ENCODE measurements around the gene PIP5K1B. TPM values are rescaled to one million over a fixed set of nuclear protein-coding genes. Genes with fewer than 3 reads are reported as not detected.

PIP5K1B gene
- total and polyA plus RNA-seq, 4 experiments from 2014 or later: 0.12 to 0.25 TPM; not detected in 2

DNA sequence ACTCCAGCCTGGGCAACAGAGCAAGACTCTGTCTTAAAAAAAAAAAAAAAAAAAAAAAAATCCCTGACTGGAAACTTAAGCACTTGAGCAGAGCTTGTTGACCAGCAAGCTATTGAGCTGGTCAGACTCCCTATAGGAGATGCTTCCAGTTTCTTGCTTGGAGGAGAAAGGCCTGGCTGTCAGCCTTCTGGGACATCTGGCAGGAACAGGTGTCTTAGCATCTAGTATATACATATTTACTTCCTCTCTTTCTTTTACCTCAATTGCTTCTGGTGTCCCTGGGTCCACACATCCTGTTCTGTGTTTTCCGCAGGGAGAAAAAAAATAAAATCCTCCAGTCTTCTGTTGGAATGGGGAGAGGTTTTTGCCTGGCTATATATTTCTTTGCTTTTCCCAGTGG is 248.7 kb downstream of the PIP5K1B start:
- Histone ChIP-seq H3K27ac (ENCODE audit: low read depth, low read length) (no peak overlapping the region), H3K36me3 (ENCODE audit: insufficient read depth, low read length) (no peaks in the 10 kb centered on the region), H3K4me1 (ENCODE audit: insufficient read depth, low read length) (peaks cover 10% of the 10 kb centered on the region), H3K27me3 (ENCODE audit: insufficient read depth, low read length) (no peaks in the 10 kb centered on the region), H3K9me3 (ENCODE audit: control insufficient read depth in 1 of 2, low read length in 2 of 2) (no peaks in the 10 kb centered on the region), H3K4me3 (ENCODE audit: low read length in 2 of 2) (no peak overlapping the region)
- Mint-ChIP-seq H3K27me3 (peaks cover 4 to 7% of the 10 kb centered on the region in 2 donors), H3K4me1 (peaks cover 0 to 7% (median 3%) of the 10 kb centered on the region in 4 donors), H3K27ac (no peak overlapping the region), H3K36me3 (peaks cover 0 to 5% of the 10 kb centered on the region in 2 donors), H3K9me3 (peaks cover 0 to 6% (median 0%) of the 10 kb centered on the region in 8 donors), H3K4me3 (no peak overlapping the region)
- CTCF ChIA-PET (ENCODE audit: partially characterized antibody): interaction anchor here (0.8 to 1.0 kb wide), 3 partner anchors 11 to 46 kb away, joined by 3 to 4 read pairs (median 3); no protein-coding TSS in a partner anchor
- POLR2A ChIA-PET (ENCODE audit: partially characterized antibody): interaction anchor here (0.6 kb wide), 1 partner anchor 106 kb away, joined by 3 read pairs; no protein-coding TSS in a partner anchor
- intact Hi-C loops (cut with micrococcal nuclease): no loop called here
- DNase-seq: no peak

DNA sequence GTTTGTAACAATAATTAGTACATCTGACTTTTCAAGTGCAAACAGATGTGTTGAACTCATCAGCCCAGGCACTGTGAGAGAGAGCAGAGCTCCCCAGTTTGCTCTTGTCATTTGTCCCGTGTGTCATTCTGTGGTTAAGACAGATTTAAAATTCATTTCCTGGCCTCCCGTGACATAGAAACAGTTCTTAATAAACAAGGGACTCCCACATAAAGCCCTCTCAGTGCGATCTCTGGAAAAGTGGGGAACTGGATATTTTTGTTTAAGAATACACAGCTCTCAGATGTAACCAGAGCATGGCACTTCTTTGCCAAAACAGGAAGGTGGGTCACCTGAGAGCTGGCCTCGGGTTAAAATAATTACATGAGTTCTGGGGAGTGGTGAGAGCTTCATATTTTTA is 250.3 kb downstream of the PIP5K1B start:
- Histone ChIP-seq H3K27ac (ENCODE audit: low read depth, low read length) (no peak overlapping the region), H3K9me3 (ENCODE audit: control insufficient read depth in 1 of 2, low read length in 2 of 2) (no peaks in the 10 kb centered on the region), H3K27me3 (ENCODE audit: insufficient read depth, low read length) (no peaks in the 10 kb centered on the region), H3K4me1 (ENCODE audit: insufficient read depth, low read length) (peaks cover 10% of the 10 kb centered on the region), H3K4me3 (ENCODE audit: low read length in 2 of 2) (no peak overlapping the region), H3K36me3 (ENCODE audit: insufficient read depth, low read length) (no peaks in the 10 kb centered on the region)
- Mint-ChIP-seq H3K27ac (no peak overlapping the region), H3K4me1 (peaks cover 0 to 7% (median 3%) of the 10 kb centered on the region in 4 donors), H3K9me3 (peaks cover 0 to 6% (median 0%) of the 10 kb centered on the region in 8 donors), H3K27me3 (peaks cover 2 to 5% of the 10 kb centered on the region in 2 donors), H3K36me3 (peaks cover 0 to 5% of the 10 kb centered on the region in 2 donors), H3K4me3 (peak overlapping the region in 1 of 8 donors; percentile 7)
- intact Hi-C loops (cut with micrococcal nuclease): no loop called here
- DNase-seq: peak in 1 of 5 donors; percentile 2
- ChIA-PET CTCF (ENCODE audit: partially characterized antibody) (interaction anchor here (1.0 to 1.3 kb wide), 2 partner anchors 10 to 19 kb away, joined by 3 to 4 read pairs; no protein-coding TSS in a partner anchor), POLR2A (ENCODE audit: partially characterized antibody) (no interaction called here)

DNA sequence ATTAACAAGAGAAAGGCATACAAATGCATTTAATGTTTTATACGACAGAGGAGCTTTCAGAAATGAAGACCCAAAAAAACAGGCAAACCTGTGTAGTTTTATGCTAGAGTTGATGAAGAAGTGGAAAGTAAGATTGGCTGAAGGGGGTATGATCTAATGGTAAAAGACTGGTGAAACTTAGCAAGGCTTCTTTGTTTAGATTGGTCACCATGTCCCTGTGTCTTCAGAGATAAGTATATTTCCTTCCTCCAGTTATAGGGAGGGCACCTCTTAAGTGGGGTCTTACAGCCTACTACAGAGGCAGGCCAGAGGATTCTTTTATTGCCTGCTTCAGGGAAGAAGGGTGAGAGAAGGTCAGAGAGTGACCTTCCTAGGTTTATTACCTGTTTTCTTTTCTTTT is 252.4 kb downstream of the PIP5K1B start:
- Histone ChIP-seq H3K4me3 (ENCODE audit: low read length in 2 of 2) (no peak overlapping the region), H3K9me3 (ENCODE audit: control insufficient read depth in 1 of 2, low read length in 2 of 2) (no peaks in the 10 kb centered on the region), H3K4me1 (ENCODE audit: insufficient read depth, low read length) (peaks cover 10% of the 10 kb centered on the region), H3K27me3 (ENCODE audit: insufficient read depth, low read length) (no peaks in the 10 kb centered on the region), H3K27ac (ENCODE audit: low read depth, low read length) (no peak overlapping the region), H3K36me3 (ENCODE audit: insufficient read depth, low read length) (no peaks in the 10 kb centered on the region)
- ChIA-PET CTCF (ENCODE audit: partially characterized antibody) (no interaction called here), POLR2A (ENCODE audit: partially characterized antibody) (no interaction called here)
- Mint-ChIP-seq H3K4me3 (no peak overlapping the region), H3K9me3 (peaks cover 0 to 6% (median 0%) of the 10 kb centered on the region in 8 donors), H3K27ac (no peak overlapping the region), H3K27me3 (peaks cover 4 to 8% of the 10 kb centered on the region in 2 donors), H3K4me1 (peaks cover 0 to 7% (median 3%) of the 10 kb centered on the region in 4 donors), H3K36me3 (peaks cover 0 to 5% of the 10 kb centered on the region in 2 donors)
- intact Hi-C loops (cut with micrococcal nuclease): no loop called here
- no peak for DNase-seq

DNA sequence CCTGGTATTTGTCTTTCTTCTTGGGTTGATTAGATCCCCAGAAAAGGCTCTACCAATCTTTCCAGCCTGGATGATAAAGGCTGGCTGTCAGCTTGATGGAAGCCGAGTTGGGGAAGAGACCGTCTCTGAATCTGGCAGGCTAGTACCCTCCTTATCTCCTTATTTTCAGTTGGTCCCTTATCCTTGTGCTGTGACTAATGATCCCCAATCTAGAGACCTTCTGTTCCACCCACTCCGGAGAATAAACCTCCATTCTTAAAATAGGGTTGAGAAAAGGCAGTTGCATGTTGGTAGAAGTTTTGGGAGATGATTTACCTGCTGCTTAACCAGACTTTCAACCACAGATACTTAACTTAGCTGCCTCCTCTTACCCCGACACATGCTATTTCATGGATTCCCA is 256.5 kb downstream of the PIP5K1B start:
- H3K27me3 Mint-ChIP-seq: peaks cover 2 to 8% of the 10 kb centered on the region in 2 donors
- CTCF ChIA-PET (ENCODE audit: partially characterized antibody): no interaction called here

DNA sequence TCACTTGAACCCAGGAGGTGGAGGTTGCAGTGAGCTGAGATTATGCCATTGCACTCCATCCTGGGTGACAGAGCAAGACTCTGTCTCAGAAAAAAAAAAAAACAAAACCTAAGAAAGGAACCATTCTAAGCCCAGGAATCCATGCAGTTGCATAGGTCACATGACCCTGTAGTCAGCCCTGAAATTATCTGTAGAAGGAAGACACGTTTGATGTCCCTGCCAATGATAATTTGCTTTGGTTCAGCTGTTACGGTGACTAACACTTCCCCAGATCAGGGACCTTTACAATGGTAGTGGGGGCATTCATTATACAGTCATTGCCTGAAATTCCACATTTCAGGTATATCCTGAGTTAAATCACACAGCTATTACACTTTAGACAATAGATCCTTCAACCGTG is 258.4 kb downstream of the PIP5K1B start:
- H3K36me3 Mint-ChIP-seq: no peaks in the 10 kb centered on the region

More for the DNA sequence above, 256.5 kb downstream of the PIP5K1B start:
- Histone ChIP-seq H3K9me3 (ENCODE audit: control insufficient read depth in 1 of 2, low read length in 2 of 2) (no peaks in the 10 kb centered on the region), H3K27me3 (ENCODE audit: insufficient read depth, low read length) (no peaks in the 10 kb centered on the region), H3K27ac (ENCODE audit: low read depth, low read length) (no peak overlapping the region), H3K4me3 (ENCODE audit: low read length in 2 of 2) (no peak overlapping the region), H3K4me1 (ENCODE audit: insufficient read depth, low read length) (no peaks in the 10 kb centered on the region), H3K36me3 (ENCODE audit: insufficient read depth, low read length) (no peaks in the 10 kb centered on the region)
- Mint-ChIP-seq H3K36me3 (peaks cover 0 to 3% of the 10 kb centered on the region in 2 donors), H3K27ac (no peak overlapping the region), H3K4me3 (no peak overlapping the region), H3K9me3 (peaks cover 0 to 6% (median 0%) of the 10 kb centered on the region in 8 donors), H3K4me1 (no peaks in the 10 kb centered on the region)
- intact Hi-C loops (cut with micrococcal nuclease): no loop called here
- POLR2A ChIA-PET (ENCODE audit: partially characterized antibody): no interaction called here
- DNase-seq: no peak

DNA sequence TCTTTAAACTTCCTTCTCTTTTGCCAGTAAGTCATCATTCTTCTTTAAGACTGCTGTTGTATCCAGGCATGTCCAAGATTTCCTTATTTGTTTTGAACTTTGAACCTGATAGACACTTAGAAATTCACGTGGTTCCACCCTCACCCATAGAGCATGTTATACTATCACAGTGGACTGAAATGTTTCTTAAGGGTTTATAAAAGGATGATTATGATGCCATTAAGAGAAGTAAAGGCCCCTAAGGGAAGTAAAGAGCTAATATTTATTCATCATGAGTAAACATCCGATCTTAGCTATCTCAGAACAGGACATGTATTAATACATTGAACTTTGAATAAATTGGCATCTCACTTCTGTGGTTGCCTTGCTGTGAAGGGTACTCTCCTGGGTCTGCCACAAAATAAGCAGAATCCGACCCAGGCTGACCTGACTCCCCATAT is 259.1 kb downstream of the PIP5K1B start:
- H3K36me3 ChIP-seq (ENCODE audit: insufficient read depth, low read length): no peaks in the 10 kb centered on the region
- no peak overlapping the region for H3K27ac Mint-ChIP-seq
- H3K27me3 ChIP-seq (ENCODE audit: insufficient read depth, low read length): no peaks in the 10 kb centered on the region
- intact Hi-C loops (cut with micrococcal nuclease): no loop called here
- no peak overlapping the region for H3K4me3 Mint-ChIP-seq
- H3K4me3 ChIP-seq (ENCODE audit: low read length in 2 of 2): no peak overlapping the region
- no peaks in the 10 kb centered on the region for H3K36me3 Mint-ChIP-seq
- H3K27me3 Mint-ChIP-seq: peaks cover 2 to 8% of the 10 kb centered on the region in 2 donors
- ChIA-PET CTCF (ENCODE audit: partially characterized antibody) (interaction anchor here (1.5 kb wide), 1 partner anchor 31 kb away, joined by 4 read pairs; no protein-coding TSS in a partner anchor), POLR2A (ENCODE audit: partially characterized antibody) (no interaction called here)
- H3K4me1 Mint-ChIP-seq: no peaks in the 10 kb centered on the region
- H3K4me1 ChIP-seq (ENCODE audit: insufficient read depth, low read length): no peaks in the 10 kb centered on the region
- no peak for DNase-seq
- H3K9me3 Mint-ChIP-seq: no peaks in the 10 kb centered on the region
- H3K9me3 ChIP-seq (ENCODE audit: control insufficient read depth in 1 of 2, low read length in 2 of 2): no peaks in the 10 kb centered on the region
- no peak overlapping the region for H3K27ac ChIP-seq (ENCODE audit: low read depth, low read length)

More for the DNA sequence above, 258.4 kb downstream of the PIP5K1B start:
- Mint-ChIP-seq H3K9me3 (no peaks in the 10 kb centered on the region), H3K27me3 (peaks cover 2 to 8% of the 10 kb centered on the region in 2 donors), H3K27ac (no peak overlapping the region), H3K4me1 (no peaks in the 10 kb centered on the region), H3K4me3 (no peak overlapping the region)
- Histone ChIP-seq H3K27ac (ENCODE audit: low read depth, low read length) (no peak overlapping the region), H3K4me3 (ENCODE audit: low read length in 2 of 2) (no peak overlapping the region), H3K4me1 (ENCODE audit: insufficient read depth, low read length) (no peaks in the 10 kb centered on the region), H3K9me3 (ENCODE audit: control insufficient read depth in 1 of 2, low read length in 2 of 2) (no peaks in the 10 kb centered on the region), H3K27me3 (ENCODE audit: insufficient read depth, low read length) (no peaks in the 10 kb centered on the region), H3K36me3 (ENCODE audit: insufficient read depth, low read length) (no peaks in the 10 kb centered on the region)
- DNase-seq: no peak
- ChIA-PET CTCF (ENCODE audit: partially characterized antibody) (interaction anchor here (1.5 kb wide), 1 partner anchor 32 kb away, joined by 4 read pairs; no protein-coding TSS in a partner anchor), POLR2A (ENCODE audit: partially characterized antibody) (no interaction called here)
- intact Hi-C loops (cut with micrococcal nuclease): no loop called here

DNA sequence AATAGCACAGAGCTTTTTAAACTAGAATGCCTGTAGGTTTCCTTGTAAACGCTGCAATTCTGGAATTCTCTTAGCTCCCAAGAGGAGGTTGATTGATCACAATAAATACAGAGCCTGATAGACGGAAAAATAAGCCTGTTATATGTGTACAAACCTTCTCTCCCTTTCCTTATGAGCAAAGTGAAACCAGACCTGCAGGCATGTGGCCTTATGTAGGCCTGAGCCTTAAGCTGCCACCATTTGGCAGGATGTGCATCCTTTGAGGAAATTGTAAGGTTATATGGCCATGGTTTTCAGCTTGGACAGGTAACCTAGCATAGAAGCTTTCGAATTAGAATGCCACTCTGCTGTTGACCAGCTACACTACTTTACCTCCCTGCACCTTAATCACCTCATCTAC is 259.7 kb downstream of the PIP5K1B start:
- Mint-ChIP-seq H3K4me3 (no peak overlapping the region), H3K27ac (no peak overlapping the region), H3K4me1 (no peaks in the 10 kb centered on the region), H3K27me3 (peaks cover 2 to 8% of the 10 kb centered on the region in 2 donors), H3K36me3 (no peaks in the 10 kb centered on the region), H3K9me3 (no peaks in the 10 kb centered on the region)
- H3K4me3 ChIP-seq (ENCODE audit: low read length in 2 of 2): no peak overlapping the region
- H3K36me3 ChIP-seq (ENCODE audit: insufficient read depth, low read length): no peaks in the 10 kb centered on the region
- intact Hi-C loops (cut with micrococcal nuclease): no loop called here
- no peaks in the 10 kb centered on the region for H3K4me1 ChIP-seq (ENCODE audit: insufficient read depth, low read length)
- ChIA-PET POLR2A (ENCODE audit: partially characterized antibody) (no interaction called here), CTCF (ENCODE audit: partially characterized antibody) (interaction anchor here (0.9 to 1.7 kb wide), 3 partner anchors 9 to 62 kb away, joined by 3 to 4 read pairs (median 3); no protein-coding TSS in a partner anchor)
- no peak for DNase-seq
- H3K27ac ChIP-seq (ENCODE audit: low read depth, low read length): no peak overlapping the region
- no peaks in the 10 kb centered on the region for H3K27me3 ChIP-seq (ENCODE audit: insufficient read depth, low read length)
- no peaks in the 10 kb centered on the region for H3K9me3 ChIP-seq (ENCODE audit: control insufficient read depth in 1 of 2, low read length in 2 of 2)

Data from CD4-positive, alpha-beta memory T cell (primary cell).